HG02588 (cell line): Measurements from ENCODE around the gene LCN1.
A peak's percentile ranks its signal among the peaks of the same experiment; 100 is the strongest.

ENCODE experiments used
- ATAC-seq: cut with Tn5 transposase; IDR thresholded peaks from one replicate; pipeline ENCODE4 v1.9.1; 2021; ENCODE audit warnings: mild to moderate bottlenecking, moderate library complexity; ENCODE audit not compliant: unreplicated experiment

Gene LCN1

DNA sequence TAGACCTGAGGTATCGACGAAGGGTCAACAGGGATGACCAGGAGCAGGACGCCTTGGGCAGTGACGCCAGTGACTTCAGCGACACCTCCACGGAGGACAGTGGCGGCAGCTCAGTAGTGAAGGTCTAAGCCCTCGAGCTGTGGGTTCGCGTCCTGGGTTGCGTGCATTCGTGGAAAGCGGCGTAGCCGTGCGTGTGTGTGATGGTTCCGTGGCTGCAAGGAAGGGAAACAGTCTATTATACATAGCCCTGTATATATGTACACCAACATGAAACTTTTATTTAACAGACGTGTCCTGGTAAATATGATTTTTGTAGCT lies 33.3 kb upstream of the LCN1 start:
- no peak for ATAC-seq

- ATAC-seq = no peak
These were observed 32.7 kb upstream of the LCN1 start for GRCh38 chr9:135488527-135488926.

GRCh38 chr9:135489188-135489906 lies 31.9 kb upstream of the LCN1 start:
- ATAC-seq = no peak

DNA sequence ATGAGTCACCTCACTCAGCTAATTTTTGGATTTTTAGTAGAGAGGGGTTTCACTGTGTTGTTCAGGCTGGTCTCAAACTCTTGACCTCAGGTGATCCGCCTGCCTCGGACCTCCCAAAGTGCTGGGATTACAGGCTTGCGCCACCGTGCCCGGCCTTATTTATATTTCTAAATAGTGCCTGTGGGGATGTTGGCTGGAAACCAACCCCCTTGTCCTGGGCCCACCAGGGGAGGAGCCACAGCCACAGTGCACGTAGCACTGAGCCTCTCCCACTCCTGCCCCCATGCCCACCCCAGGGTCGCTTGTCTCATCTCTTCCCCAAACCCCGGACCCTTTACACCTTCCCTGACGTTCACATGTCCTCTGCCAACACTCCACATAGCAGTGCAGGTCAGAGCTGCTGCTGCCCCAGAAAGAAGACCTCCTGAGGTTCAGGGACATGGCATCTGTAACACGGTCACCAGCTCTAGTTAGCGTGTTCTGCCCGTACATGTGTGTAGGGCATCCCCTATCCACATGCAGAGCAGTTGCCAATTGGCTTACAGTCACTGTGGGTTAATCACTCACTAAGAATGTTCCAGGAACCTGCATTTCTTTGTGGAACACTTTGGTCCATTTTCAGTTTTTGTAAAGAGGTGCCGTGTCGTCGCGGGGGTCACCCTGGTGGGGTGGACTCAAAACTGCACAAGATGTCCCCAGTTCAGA lies 30.9 kb upstream of the LCN1 start:
- no peak for ATAC-seq

DNA sequence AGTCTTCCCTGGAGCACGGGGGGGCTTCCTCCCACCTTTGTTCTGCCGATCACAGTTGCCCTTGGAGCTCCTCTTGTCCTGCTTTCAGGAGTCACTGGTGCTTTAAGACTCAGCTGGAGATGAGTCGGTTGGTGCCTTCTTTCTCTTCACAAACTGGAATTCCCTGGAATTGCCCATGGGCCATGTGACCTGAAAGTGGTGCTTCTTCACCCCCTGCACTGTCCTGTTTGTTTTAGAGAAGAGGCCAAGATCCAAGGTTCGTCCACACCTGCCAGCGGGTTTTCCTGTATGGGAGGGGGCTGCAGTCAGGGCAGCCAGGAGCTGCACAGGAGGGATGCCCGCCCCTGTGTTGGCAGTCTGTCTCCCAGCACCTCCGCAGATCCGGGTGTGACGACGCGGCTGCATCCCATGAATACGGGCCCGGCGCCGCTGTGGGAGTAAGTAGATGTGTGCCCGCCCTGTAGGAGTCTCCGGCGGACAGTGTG lies 30.2 kb upstream of the LCN1 start:
- no peak for ATAC-seq

DNA sequence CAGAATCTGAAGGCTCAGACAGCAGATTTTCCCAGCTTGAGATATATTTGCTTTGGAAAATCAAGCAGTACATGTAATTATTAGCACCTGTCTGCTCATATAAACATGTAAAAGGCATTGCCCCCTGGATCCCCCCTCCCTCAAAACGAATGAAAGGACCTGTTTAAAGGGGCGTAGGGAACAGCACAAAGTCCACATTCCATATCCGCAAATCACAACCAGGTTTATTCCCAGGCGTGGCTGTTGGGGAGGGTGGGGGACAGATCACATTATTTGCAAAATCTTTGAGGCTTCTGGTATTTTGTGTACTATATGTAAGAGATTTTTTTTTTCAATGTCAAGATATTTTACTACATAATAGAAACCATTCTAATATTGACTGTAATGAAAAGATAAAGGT lies 29.5 kb upstream of the LCN1 start:
- ATAC-seq = no peak

DNA sequence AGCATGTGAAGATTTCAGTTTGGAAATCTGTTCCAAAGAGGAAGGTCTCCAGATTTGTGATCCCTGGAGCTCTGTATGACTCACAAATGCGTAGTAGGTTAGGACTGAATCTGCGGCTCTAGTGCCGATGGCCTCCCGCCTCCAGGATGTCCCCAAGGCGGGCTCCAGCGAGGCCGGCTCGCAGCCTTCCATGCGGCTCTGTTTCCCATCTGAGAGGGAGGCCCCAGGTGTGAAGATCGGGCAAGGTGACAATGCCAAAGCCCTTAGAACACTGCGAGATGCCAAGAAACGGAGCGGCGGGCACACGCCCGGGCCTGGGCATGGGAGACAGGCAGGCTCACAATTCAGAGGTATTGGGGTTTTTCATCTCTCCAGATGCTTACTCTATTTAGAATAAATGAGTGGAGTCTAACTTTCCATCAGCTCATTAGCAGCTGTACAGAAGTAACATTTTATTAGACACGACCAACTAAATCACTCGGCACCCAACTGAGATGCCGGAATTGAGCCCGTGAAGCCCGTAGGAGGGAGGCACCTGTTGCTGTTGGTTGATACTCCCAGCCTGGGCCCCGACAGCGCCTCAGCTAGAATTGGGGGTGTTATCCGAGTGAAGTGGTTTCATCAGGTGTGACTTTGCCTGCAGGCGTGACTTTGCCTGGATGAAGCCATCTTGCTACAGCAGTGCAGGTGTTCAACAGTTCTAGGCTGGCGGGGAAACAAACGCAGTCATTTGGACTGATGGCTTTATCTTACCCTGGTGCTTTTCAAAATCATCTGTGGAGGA lies 28.2 kb upstream of the LCN1 start:
- no peak for ATAC-seq

GRCh38 chr9:135494791-135495559 lies 26.3 kb upstream of the LCN1 start:
- ATAC-seq = no peak

- ATAC-seq = no peak
These were observed 22.7 kb upstream of the LCN1 start for GRCh38 chr9:135498381-135499126.

DNA sequence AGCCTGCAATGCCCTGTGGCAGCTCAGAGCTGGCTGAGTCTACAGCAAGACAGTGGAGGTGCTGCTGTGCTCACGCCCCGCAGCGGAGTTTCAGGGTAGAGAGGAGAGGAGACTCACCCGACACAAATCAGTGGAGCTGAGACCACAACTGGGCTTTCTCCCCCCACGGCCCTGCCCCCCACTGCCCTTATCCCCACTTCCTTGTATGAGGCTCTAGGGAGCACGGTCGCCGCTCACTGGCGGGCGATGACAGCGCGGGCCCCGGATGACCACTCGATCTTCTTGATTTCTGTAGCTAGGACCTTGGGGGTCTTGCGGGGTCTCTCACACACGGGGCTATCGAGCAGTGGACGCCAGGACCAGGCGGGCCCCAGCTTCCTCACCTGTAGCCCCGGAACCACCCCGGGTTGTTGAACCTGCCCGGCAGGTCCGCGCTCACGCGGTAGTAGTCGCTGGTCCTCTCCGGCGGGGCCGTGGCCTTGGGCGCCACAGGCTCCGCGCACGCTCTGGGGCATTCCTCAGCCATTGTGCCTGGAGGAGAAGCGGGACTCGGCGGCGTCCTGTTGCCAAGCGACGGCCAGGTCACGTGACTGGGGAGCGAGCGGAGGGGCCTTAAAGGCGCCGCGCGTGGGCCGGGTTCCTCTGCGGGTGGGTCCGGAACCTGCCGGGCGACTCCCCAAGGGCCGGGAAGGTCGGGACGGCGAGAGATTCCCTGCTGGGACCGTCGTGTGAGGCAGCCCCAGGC lies 21.7 kb upstream of the LCN1 start:
- peak; percentile 44 for ATAC-seq

- peak; percentile 2 for ATAC-seq
These were observed 21.1 kb upstream of the LCN1 start for GRCh38 chr9:135500071-135500524.

DNA sequence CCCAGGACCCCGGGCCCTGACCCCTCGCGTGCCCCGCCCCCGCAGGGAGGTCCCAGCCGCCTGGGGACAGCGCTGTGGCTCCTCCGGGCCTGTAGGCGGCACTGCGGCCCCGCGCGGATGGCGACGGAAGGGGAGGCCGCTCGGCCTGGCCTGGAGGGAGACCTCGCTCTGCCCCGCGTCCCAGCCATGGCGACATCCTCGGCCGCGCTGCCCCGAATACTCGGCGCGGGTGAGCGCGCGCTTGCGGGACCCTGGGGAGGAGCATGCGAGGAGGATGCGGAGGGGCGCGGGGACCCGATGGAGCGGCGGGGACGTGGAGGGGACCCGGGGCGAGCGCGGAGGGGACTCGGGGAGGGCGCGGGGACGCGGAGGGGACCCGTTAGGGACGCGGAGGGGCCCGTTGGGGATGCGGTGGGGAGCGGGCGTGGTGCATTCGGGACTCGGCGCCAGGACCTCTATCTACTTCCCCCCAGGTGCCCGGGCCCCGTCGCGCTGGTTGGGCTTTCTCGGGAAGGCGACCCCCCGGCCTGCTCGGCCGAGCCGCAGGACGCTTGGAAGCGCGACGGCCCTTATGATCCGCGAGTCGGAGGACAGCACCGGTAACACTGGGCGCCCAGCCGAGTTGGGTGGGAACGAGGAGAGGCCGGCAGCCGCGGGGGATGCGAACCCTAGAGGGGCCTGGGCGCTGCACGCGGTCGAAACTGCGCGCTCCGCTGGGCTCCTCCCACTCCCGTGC lies 20.5 kb upstream of the LCN1 start, which contains the start of gene MRPS2:
TSS of gene MRPS2 (plus strand) at position 158 of the 736 bp plus-strand sequence. CDS start at position 187, 29 bp downstream.
- peak; percentile 83 for ATAC-seq

- no peak for ATAC-seq
These were observed 19.7 kb upstream of the LCN1 start for GRCh38 chr9:135501261-135502167.

DNA sequence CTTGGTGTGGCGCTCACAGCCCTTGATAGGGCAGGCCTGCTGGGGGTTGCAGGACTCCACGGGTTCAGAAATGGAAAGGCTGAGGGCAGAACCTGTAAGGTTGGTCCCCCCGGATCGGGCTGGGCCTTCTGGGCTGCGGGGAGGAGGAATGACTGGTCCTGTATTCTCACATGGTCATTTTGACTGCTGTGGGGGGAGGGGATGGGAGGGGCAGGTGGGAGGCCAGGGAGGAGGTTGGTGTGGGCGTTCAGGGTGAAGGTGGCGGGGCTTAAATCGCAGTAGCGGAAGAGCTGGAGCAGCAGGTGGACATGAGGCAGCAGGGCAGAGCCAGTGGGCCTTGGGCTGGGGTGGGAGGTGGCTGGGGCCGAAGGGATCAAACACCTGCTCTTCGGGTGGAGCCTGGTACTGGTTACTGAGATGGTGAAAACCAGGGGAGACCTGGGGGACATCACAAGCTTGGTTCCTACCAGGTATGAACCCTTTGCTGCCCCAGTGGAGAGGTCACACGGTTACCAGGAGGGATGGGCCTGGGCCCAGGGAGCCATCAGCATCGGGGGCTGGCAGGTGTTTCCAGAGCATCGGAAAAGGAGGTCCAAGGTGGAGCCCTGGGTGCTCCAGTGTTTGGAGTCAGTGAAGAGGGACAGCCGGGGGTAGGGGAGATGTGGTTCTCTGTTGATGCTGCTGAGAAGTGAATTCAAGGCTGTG lies 18.9 kb upstream of the LCN1 start:
- ATAC-seq = no peak

GRCh38 chr9:135502873-135503321 lies 18.3 kb upstream of the LCN1 start:
- ATAC-seq = no peak

DNA sequence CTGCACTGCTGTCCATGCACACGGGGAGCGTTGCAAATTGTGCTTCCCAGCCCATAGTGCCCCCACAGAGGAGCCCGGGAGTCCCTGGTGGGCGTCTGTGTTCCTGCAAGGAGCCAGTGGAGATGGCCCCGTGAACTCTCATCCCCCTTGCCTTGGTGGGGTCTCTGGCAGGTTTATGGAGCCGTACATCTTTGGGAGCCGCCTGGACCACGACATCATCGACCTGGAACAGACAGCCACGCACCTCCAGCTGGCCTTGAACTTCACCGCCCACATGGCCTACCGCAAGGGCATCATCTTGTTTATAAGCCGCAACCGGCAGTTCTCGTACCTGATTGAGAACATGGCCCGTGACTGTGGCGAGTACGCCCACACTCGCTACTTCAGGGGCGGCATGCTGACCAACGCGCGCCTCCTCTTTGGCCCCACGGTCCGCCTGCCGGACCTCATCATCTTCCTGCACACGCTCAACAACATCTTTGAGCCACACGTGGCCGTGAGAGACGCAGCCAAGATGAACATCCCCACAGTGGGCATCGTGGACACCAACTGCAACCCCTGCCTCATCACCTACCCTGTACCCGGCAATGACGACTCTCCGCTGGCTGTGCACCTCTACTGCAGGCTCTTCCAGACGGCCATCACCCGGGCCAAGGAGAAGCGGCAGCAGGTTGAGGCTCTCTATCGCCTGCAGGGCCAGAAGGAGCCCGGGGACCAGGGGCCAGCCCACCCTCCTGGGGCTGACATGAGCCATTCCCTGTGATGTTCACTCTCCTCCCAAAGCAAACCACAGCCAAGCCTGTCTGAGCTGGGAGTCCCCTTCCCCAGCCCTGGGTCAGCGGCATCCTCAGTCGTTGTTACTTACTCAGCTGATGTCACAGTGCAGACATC lies 17.6 kb upstream of the LCN1 start:
- no peak for ATAC-seq
